PC-3 (cell line): ENCODE data around the gene DMBX1.

Source experiments
- CTCF ChIP-seq: fragments of 300-600 bp; sonication (generic); conservative IDR thresholded peaks from 2 replicates; pipeline ENCODE4 v1.5.1; 2017; ENCODE audit warnings: antibody characterized with exemption, low read depth, mild to moderate bottlenecking, low read length
- EZH2 ChIP-seq: fragments of 300-600 bp; sonication (generic); IDR thresholded peaks from one replicate; pipeline ENCODE4 v1.6.1; 2017; ENCODE audit warnings: antibody characterized with exemption, mild to moderate bottlenecking, low read length; ENCODE audit not compliant: unreplicated experiment

- no peak for TF ChIP-seq CTCF
- no peak for TF ChIP-seq EZH2
Observed at GRCh38 chr1:46493316-46494032, 3.8 kb downstream of the DMBX1 start.
